OCI-LY7 (cell line): ENCODE data around the gene LCOR. TPM values are rescaled to one million over a fixed set of nuclear protein-coding genes. Genes with fewer than 3 reads are reported as not detected.

Source experiments
- BruUV-seq: library from RNA; stranded (reverse); fragments of 400-500 nt; replicated peaks from 2 replicates; lab custom pipeline; 2021; lab: Mats Ljungman, UMichigan
- CTCF ChIA-PET: fragments of 300-600 bp; sonication (Branson Sonifier 250); formaldehyde crosslinking; loops from one replicate; lab custom pipeline; 2022; ENCODE audit warnings: antibody characterized with exemption; ENCODE audit not compliant: unreplicated experiment; lab: Charles Lee
- POLR2A ChIA-PET: fragments of 300-600 bp; sonication (Branson Sonifier 250); formaldehyde crosslinking; loops from one replicate; lab custom pipeline; 2022; ENCODE audit warnings: antibody characterized with exemption; lab: Charles Lee
- DNase-seq: peaks from one replicate; pipeline ENCODE4 v3.0.0-alpha.2; 2015; ENCODE audit warnings: low spot score
- H2AFZ ChIP-seq: fragments of 200-600 bp; sonication (generic), shearing (Covaris generic); 2 replicates; pipeline ENCODE4 v1.6.1; 2014; ENCODE audit warnings: mild to moderate bottlenecking, antibody characterized with exemption, low read length, moderate library complexity
- H3K27ac ChIP-seq: fragments of 200-600 bp; sonication (generic); 2 replicates; pipeline ENCODE4 v1.5.1; 2014; ENCODE audit warnings: mixed run types, low read depth, mild to moderate bottlenecking, moderate library complexity, low read length, inconsistent platforms; ENCODE audit not compliant: poor library complexity, severe bottlenecking
- H3K36me3 ChIP-seq: fragments of 200-600 bp; sonication (generic); 2 replicates; pipeline ENCODE4 v1.6.1; 2014; ENCODE audit warnings: mild to moderate bottlenecking, antibody characterized with exemption, low read length, moderate library complexity, mixed read lengths; ENCODE audit not compliant: insufficient read depth
- H3K4me1 ChIP-seq: fragments of 200-600 bp; sonication (generic); 2 replicates; pipeline ENCODE4 v1.5.1; 2014; ENCODE audit warnings: mild to moderate bottlenecking, low read length; ENCODE audit not compliant: insufficient read depth, poor library complexity, severe bottlenecking
- H3K4me2 ChIP-seq: fragments of 200-600 bp; sonication (generic); 2 replicates; pipeline ENCODE4 v1.6.1; 2014; ENCODE audit warnings: mild to moderate bottlenecking, low read length
- H3K4me3 ChIP-seq: fragments of 200-600 bp; sonication (generic); 2 replicates; pipeline ENCODE4 v1.5.1; 2014; ENCODE audit warnings: mild to moderate bottlenecking, low read depth, low read length; ENCODE audit not compliant: poor library complexity, severe bottlenecking
- H3K79me2 ChIP-seq: fragments of 200-600 bp; sonication (generic); 2 replicates; pipeline ENCODE4 v1.6.1; 2016; ENCODE audit warnings: low read depth, mild to moderate bottlenecking, low read length, moderate library complexity, mixed read lengths; ENCODE audit not compliant: insufficient read depth
- H3K9me2 ChIP-seq: fragments of 200-600 bp; sonication (generic); 2 replicates; pipeline ENCODE4 v1.6.1; 2016; ENCODE audit warnings: mild to moderate bottlenecking, low read length, mixed read lengths; ENCODE audit not compliant: insufficient read depth
- H3K9me3 ChIP-seq: fragments of 200-600 bp; sonication (generic); 2 replicates; pipeline ENCODE4 v1.6.1; 2014; ENCODE audit warnings: mild to moderate bottlenecking, mixed run types, low read length, mixed read lengths
- H4K20me1 ChIP-seq: fragments of 200-600 bp; sonication (generic); 2 replicates; pipeline ENCODE4 v1.6.1; 2014; ENCODE audit warnings: mild to moderate bottlenecking, antibody characterized with exemption, low read length, moderate library complexity, mixed read lengths; ENCODE audit not compliant: insufficient read depth
- EZH2phosphoT487 ChIP-seq: fragments of 200-600 bp; sonication (generic); IDR thresholded peaks from 2 replicates; pipeline ENCODE4 v1.6.1; 2018; ENCODE audit warnings: low read depth, borderline replicate concordance, mild to moderate bottlenecking, mixed run types, antibody characterized with exemption, low read length, moderate library complexity, mixed read lengths
- intact Hi-C: fragments of 100-400 bp; cut with micrococcal nuclease; formaldehyde crosslinking; loops from one replicate; pipeline ENCODE4 v1.10.0; 2022; ENCODE audit not compliant: unreplicated experiment
- total RNA-seq, 2 experiments: library from RNA; depleted of rRNA in 1 of 2; stranded (reverse); fragments of >200 nt in 1 of 2; shearing (Covaris generic) in 1 of 2; gene quantifications; 2 replicates each; pipeline ENCODE4 v1.2.3, GENCODE V29; 2014 to 2022
- TF ChIP-seq, protein P1 (sequence below): fragments of 200-600 bp; sonication (generic); conservative IDR thresholded peaks from 2 replicates; pipeline ENCODE4 v1.5.1; 2014; ENCODE audit warnings: mild to moderate bottlenecking, antibody characterized with exemption, low read length, moderate library complexity, mixed read lengths

The LCOR gene
- total RNA-seq, 2 experiments from 2014 or later = 17.1 to 58.4 TPM

- intact Hi-C loops = loop anchor here (5.0 to 10.0 kb wide), 2 partner anchors 188 to 626 kb away; partner anchors contain the start of gene LCOR
- Histone ChIP-seq H3K4me2 (peak overlapping the region; percentile 58), H4K20me1 (no peaks in the 10 kb centered on the region), H3K27ac (peak overlapping the region; percentile 53), H3K4me3 (no peak overlapping the region), H3K9me2 (no peaks in the 10 kb centered on the region), H3K9me3 (no peaks in the 10 kb centered on the region), H2AFZ (peak overlapping the region; percentile 69; the same call in 1 of the 2 replicates), H3K79me2 (no peaks in the 10 kb centered on the region), H3K36me3 (no peaks in the 10 kb centered on the region), H3K4me1 (peaks cover 71% of the 10 kb centered on the region)
- ChIA-PET POLR2A (interaction anchor here (0.7 to 1.1 kb wide), 3 partner anchors 8 to 700 kb away, joined by 3 read pairs; no protein-coding TSS in a partner anchor), CTCF (no interaction called here)
- no peak for DNase-seq
- no peak for TF ChIP-seq EZH2phosphoT487
- TF ChIP-seq, protein P1, sequence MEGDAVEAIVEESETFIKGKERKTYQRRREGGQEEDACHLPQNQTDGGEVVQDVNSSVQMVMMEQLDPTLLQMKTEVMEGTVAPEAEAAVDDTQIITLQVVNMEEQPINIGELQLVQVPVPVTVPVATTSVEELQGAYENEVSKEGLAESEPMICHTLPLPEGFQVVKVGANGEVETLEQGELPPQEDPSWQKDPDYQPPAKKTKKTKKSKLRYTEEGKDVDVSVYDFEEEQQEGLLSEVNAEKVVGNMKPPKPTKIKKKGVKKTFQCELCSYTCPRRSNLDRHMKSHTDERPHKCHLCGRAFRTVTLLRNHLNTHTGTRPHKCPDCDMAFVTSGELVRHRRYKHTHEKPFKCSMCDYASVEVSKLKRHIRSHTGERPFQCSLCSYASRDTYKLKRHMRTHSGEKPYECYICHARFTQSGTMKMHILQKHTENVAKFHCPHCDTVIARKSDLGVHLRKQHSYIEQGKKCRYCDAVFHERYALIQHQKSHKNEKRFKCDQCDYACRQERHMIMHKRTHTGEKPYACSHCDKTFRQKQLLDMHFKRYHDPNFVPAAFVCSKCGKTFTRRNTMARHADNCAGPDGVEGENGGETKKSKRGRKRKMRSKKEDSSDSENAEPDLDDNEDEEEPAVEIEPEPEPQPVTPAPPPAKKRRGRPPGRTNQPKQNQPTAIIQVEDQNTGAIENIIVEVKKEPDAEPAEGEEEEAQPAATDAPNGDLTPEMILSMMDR = no peak
- no TSS peak for BruUV-seq
Observed at GRCh38 chr10:97020452-97021400, 188.6 kb downstream of the LCOR start.

DNA sequence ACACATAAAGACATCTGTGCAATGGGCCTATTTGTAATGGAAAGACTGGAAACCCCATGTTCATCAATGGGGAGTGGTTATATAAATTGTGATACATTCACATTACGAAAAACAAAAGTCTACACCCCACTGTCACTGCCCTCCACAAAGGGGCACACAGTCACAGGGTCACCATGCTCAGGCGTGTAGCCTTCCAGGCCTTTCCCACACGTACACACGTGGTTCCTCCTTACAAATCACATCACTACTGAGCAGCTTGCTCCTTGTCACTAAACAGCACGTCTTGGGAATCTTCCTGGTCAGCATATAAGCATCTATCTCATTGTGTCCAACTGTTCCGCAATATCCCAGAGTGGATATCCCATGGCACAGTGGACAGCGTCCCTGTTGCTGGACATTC is 190.5 kb downstream of the LCOR start:
- intact Hi-C loops = loop anchor here (5.0 to 10.0 kb wide), 2 partner anchors 190 to 628 kb away; partner anchors contain the start of gene LCOR
- H3K9me3 ChIP-seq = no peaks in the 10 kb centered on the region
- no TSS peak for BruUV-seq
- peak overlapping the region; percentile 53 for H3K27ac ChIP-seq
- no peaks in the 10 kb centered on the region for H4K20me1 ChIP-seq
- H3K36me3 ChIP-seq = no peaks in the 10 kb centered on the region
- no peaks in the 10 kb centered on the region for H3K79me2 ChIP-seq
- H3K4me3 ChIP-seq = no peak overlapping the region
- peaks cover 56% of the 10 kb centered on the region for H3K4me1 ChIP-seq
- no peaks in the 10 kb centered on the region for H3K9me2 ChIP-seq
- ChIA-PET POLR2A (interaction anchor here (0.7 kb wide), 1 partner anchor 10 kb away, joined by 7 read pairs; no protein-coding TSS in a partner anchor), CTCF (no interaction called here)
- peak overlapping the region; percentile 69; the same call in 1 of the 2 replicates for H2AFZ ChIP-seq
- no peak for DNase-seq
- TF ChIP-seq EZH2phosphoT487 = no peak
- TF ChIP-seq, protein P1 = no peak
- H3K4me2 ChIP-seq = peak overlapping the region; percentile 58
